HepG2 (cell line): Measurements from ENCODE around the gene MPPE1. TPM values are rescaled to one million over a fixed set of nuclear protein-coding genes. Genes with fewer than 3 reads are reported as not detected.

ENCODE experiments used
- ATAC-seq: fragments of 200-7000 bp; cut with Tn5 transposase; 3 replicates; pipeline ENCODE4 v1.9.1; 2020; ENCODE audit warnings: mild to moderate bottlenecking, moderate library complexity
- BruUV-seq: library from RNA; stranded (reverse); fragments of 400-500 nt; replicated peaks from 2 replicates; lab custom pipeline; 2021; lab: Mats Ljungman, UMichigan
- CTCF ChIA-PET: fragments of 300-600 bp; formaldehyde crosslinking; extraction: SDS; loops from one replicate; lab custom pipeline; 2021; ENCODE audit warnings: low total read pairs, inconsistent platforms, low intra/inter-chr PET ratio; lab: Yijun Ruan, JAX
- POLR2A ChIA-PET: fragments of 350-600 bp; sonication (Branson Sonifier 250); formaldehyde crosslinking; loops from one replicate; lab custom pipeline; 2020; ENCODE audit warnings: antibody characterized with exemption, inconsistent platforms; lab: Yijun Ruan, JAX
- DNase-seq: peaks from one replicate; pipeline ENCODE4 v3.0.0-alpha.2; 2015; ENCODE audit warnings: low spot score
- FAIRE-seq: peaks from 3 replicates; lab custom pipeline; 2011; peaks lifted over from hg19 to GRCh38; lab: Jason Lieb, UNC
- H2AFZ ChIP-seq: one replicate; pipeline ENCODE4 v1.6.1; 2011; ENCODE audit warnings: low read length, inconsistent platforms
- H3K27ac ChIP-seq: fragments of 300-600 bp; 3 replicates; pipeline ENCODE4 v1.8.0; 2011; ENCODE audit warnings: mixed run types, mild to moderate bottlenecking, mixed read lengths, low read length, inconsistent platforms; ENCODE audit not compliant: insufficient read depth; ENCODE audit errors: extremely low read length
- H3K27me3 ChIP-seq, 2 experiments: fragments of 200-600 bp in 1 of 2; 2 replicates in 1 of 2; 3 replicates in 1 of 2; pipeline versions ENCODE4 v1.6.0 to v1.8.0; 2011; ENCODE audit warnings: low read length in 2 of 2, mild to moderate bottlenecking in 2 of 2, moderate library complexity in 2 of 2, inconsistent platforms in 1 of 2; ENCODE audit not compliant: insufficient read depth in 2 of 2, control insufficient read depth in 1 of 2
- H3K36me3 ChIP-seq, 2 experiments: fragments of 200-600 bp in 1 of 2; replicated peaks in 1 of 2; 2 replicates in 1 of 2; 3 replicates in 1 of 2; pipeline versions ENCODE4 v1.5.1 to v1.8.0; 2011; ENCODE audit warnings: low read length in 2 of 2, inconsistent platforms in 1 of 2; ENCODE audit not compliant: insufficient read depth in 2 of 2, control insufficient read depth in 1 of 2
- H3K4me1 ChIP-seq: 2 replicates; pipeline ENCODE4 v1.5.1; 2012; ENCODE audit warnings: low read length, inconsistent platforms; ENCODE audit not compliant: insufficient read depth
- H3K4me2 ChIP-seq: 2 replicates; pipeline ENCODE4 v1.6.0; 2011; ENCODE audit warnings: low read depth, low read length, inconsistent platforms
- H3K4me3 ChIP-seq, 3 experiments: fragments of 200-600 bp in 1 of 3; sonication (generic), shearing (Covaris generic) in 1 of 3; replicated peaks in 1 of 3; 2 replicates each; pipeline ENCODE4 v1.5.1; 2011 to 2016; ENCODE audit warnings: low read length in 3 of 3, inconsistent platforms in 2 of 3, low read depth in 2 of 3, mild to moderate bottlenecking in 2 of 3, control low read depth in 1 of 3, mixed read lengths in 1 of 3; ENCODE audit not compliant: insufficient read depth in 1 of 3
- H3K79me2 ChIP-seq: one replicate; pipeline ENCODE4 v1.6.1; 2011; ENCODE audit warnings: low read length, inconsistent platforms; ENCODE audit not compliant: insufficient read depth
- H3K9ac ChIP-seq: 2 replicates; pipeline ENCODE4 v1.6.0; 2011; ENCODE audit warnings: mild to moderate bottlenecking, low read depth, low read length, inconsistent platforms; ENCODE audit not compliant: insufficient read depth
- H3K9me3 ChIP-seq: 2 replicates; pipeline ENCODE4 v1.5.1; 2012; ENCODE audit warnings: mild to moderate bottlenecking, low read length
- H4K20me1 ChIP-seq: 2 replicates; pipeline ENCODE4 v1.6.0; 2011; ENCODE audit warnings: inconsistent platforms, mild to moderate bottlenecking, low read length, moderate library complexity; ENCODE audit not compliant: insufficient read depth
- ATF1 ChIP-seq: IDR thresholded peaks from 2 replicates; pipeline ENCODE4 v1.6.1; 2016; ENCODE audit warnings: mild to moderate bottlenecking, control low read depth
- GATA4 ChIP-seq: sonication (generic); IDR thresholded peaks from 2 replicates; pipeline ENCODE4 v1.6.1; 2016; ENCODE audit warnings: antibody characterized with exemption, low read depth, borderline replicate concordance
- NFE2L1 ChIP-seq: sonication (generic); formaldehyde crosslinking; IDR thresholded peaks from 2 replicates; pipeline ENCODE4 v1.4.0; 2020; ENCODE audit warnings: missing genetic modification reagents, mild to moderate bottlenecking, borderline replicate concordance
- NFRKB ChIP-seq: fragments of 450-650 bp; IDR thresholded peaks from 2 replicates; pipeline ENCODE4 v1.6.1; 2017
- NR2F6 ChIP-seq, 2 experiments: IDR thresholded peaks; 2 replicates each; pipeline ENCODE4 v1.6.1; 2016; ENCODE audit warnings: antibody characterized with exemption in 1 of 2, mild to moderate bottlenecking in 1 of 2
- PAX8 ChIP-seq: sonication (generic); formaldehyde crosslinking; IDR thresholded peaks from 2 replicates; pipeline ENCODE4 v1.8.0; 2022; ENCODE audit warnings: mild to moderate bottlenecking, missing genetic modification reagents, borderline replicate concordance
- XBP1 ChIP-seq: sonication (generic); formaldehyde crosslinking; IDR thresholded peaks from 2 replicates; pipeline ENCODE4 v1.5.0; 2020; ENCODE audit warnings: missing genetic modification reagents
- ZBTB37 ChIP-seq: sonication (generic); formaldehyde crosslinking; IDR thresholded peaks from 2 replicates; pipeline ENCODE4 v1.4.0; 2020; ENCODE audit warnings: mild to moderate bottlenecking, missing genetic modification reagents
- ZC3H13 ChIP-seq: sonication (generic); formaldehyde crosslinking; IDR thresholded peaks from 2 replicates; pipeline ENCODE4 v1.8.1; 2023; ENCODE audit warnings: mild to moderate bottlenecking, missing genetic modification reagents, moderate library complexity
- ZNF274 ChIP-seq: sonication (generic); formaldehyde crosslinking; IDR thresholded peaks from 2 replicates; pipeline ENCODE4 v1.5.1; 2020; ENCODE audit warnings: mild to moderate bottlenecking, missing genetic modification reagents
- ZNF674 ChIP-seq: sonication (generic); formaldehyde crosslinking; IDR thresholded peaks from 2 replicates; pipeline ENCODE4 v1.5.0; 2020; ENCODE audit warnings: low read depth, mild to moderate bottlenecking, missing genetic modification reagents
- WGBS: methylation state at CpG from one replicate; pipeline ENCODE4 v1.1.6; 2017; ENCODE audit warnings: low lambda C conversion rate; 5-methylcytosine and 5-hydroxymethylcytosine counted together
- in situ Hi-C: cut with HindIII; loops from 2 replicates; pipeline ENCODE4 v1.10.0; 2017; ENCODE audit warnings: low pct_unique_long_range_greater_than_20kb; ENCODE audit not compliant: extremely low pct_ligation_motif_present
- intact Hi-C: fragments of 100-400 bp; cut with micrococcal nuclease; formaldehyde crosslinking; loops from one replicate; pipeline ENCODE4 v1.10.0; 2022; ENCODE audit not compliant: unreplicated experiment
- polyA plus RNA-seq, 8 experiments: library from polyadenylated mRNA; depleted of rRNA in 3 of 8; stranded (reverse) in 7 of 8; unstranded in 1 of 8; fragments of >200 nt; fragmentation: Illumina TruSeq in 4 of 8; extraction: Trizol in 4 of 8; gene quantifications; 2 replicates each; pipeline versions ENCODE4 v1.2.1 to v1.2.3, GENCODE V29; 2011 to 2016; ENCODE audit warnings: low read depth in 4 of 8, missing spikeins in 1 of 8, mixed read lengths in 1 of 8; ENCODE audit not compliant: insufficient read depth in 1 of 8
- total RNA-seq, 5 experiments: library from RNA; depleted of rRNA; stranded (reverse); fragments of >200 nt; fragmentation: Illumina TruSeq; extraction: Trizol; gene quantifications; 2 replicates each; pipeline ENCODE4 v1.2.3, GENCODE V29; 2016; ENCODE audit warnings: low read depth in 1 of 5

MPPE1 gene
- total and polyA plus RNA-seq, 2 of the 13 experiments (the other 11 are each of a cell fraction or from before 2014, with no cell fraction given) = 9.6 to 11.9 TPM

- CTCF ChIA-PET = no interaction called here
- Histone ChIP-seq H2AFZ (peak overlapping the region; percentile 91), H3K4me3 (peak overlapping the region in 1 of 3 experiments; percentile 83; a peak in 1 of 6 replicates), H3K79me2 (peaks cover 27% of the 10 kb centered on the region), H3K9ac (no peak overlapping the region), H3K27me3 (no peaks in the 10 kb centered on the region; a peak in 2 of 5 replicates), H3K4me2 (peak overlapping the region; percentile 96), H3K27ac (peak overlapping the region; percentile 76), H3K9me3 (no peaks in the 10 kb centered on the region), H3K4me1 (peaks cover 34% of the 10 kb centered on the region), H4K20me1 (no peaks in the 10 kb centered on the region), H3K36me3 (no peaks in the 10 kb centered on the region)
- TF ChIP-seq PAX8 (CRISPR knock-in tag) (no peak), NFE2L1 (CRISPR knock-in tag) (no peak), GATA4 (no peak), ATF1 (CRISPR knock-in tag) (no peak), NFRKB (no peak), ZC3H13 (no peak), NR2F6 (IDR thresholded peaks at IDR 0.05) (no peak), NR2F6 (CRISPR knock-in tag; IDR thresholded peaks at IDR 0.05) (no peak), ZBTB37 (no peak), ZNF274 (CRISPR knock-in tag) (no peak), ZNF674 (CRISPR knock-in tag) (no peak), XBP1 (CRISPR knock-in tag) (no peak)
- in situ Hi-C loops = no loop called here
- no TSS peak for BruUV-seq
- FAIRE-seq (no peak), DNase-seq (no peak), ATAC-seq (no peak)
- 80% methylated on average over 7 of the region's 7 CpGs for WGBS
- intact Hi-C loops = no loop called here
- POLR2A ChIA-PET = interaction anchor here (2.2 to 2.4 kb wide), 2 partner anchors 9 to 146 kb away, joined by 6 to 16 read pairs; no protein-coding TSS in a partner anchor
Observed at GRCh38 chr18:11849279-11849678, 58.8 kb downstream of the MPPE1 start.
